Ascending aorta (tissue), 2 donors: ENCODE measurements around the gene C6orf120. TPM values are rescaled to one million over a fixed set of nuclear protein-coding genes. Genes with fewer than 3 reads are reported as not detected.

Experiments
- DNase-seq, 2 donors: peaks; one replicate each; pipeline ENCODE4 v3.0.0-alpha.2; 2019; ENCODE audit warnings: low spot score in 2 of 2
- H3K27ac ChIP-seq, 2 donors: fragments of 200-600 bp; sonication (generic); one replicate each; pipeline ENCODE4 v1.5.1; 2016 to 2017; ENCODE audit warnings: mild to moderate bottlenecking in 1 of 2
- H3K27me3 ChIP-seq: fragments of 200-600 bp; sonication (generic); one replicate; pipeline ENCODE4 v1.5.1; 2017
- H3K36me3 ChIP-seq, 2 donors: fragments of 200-600 bp; sonication (generic); one replicate each; pipeline ENCODE4 v1.5.1; 2016
- H3K4me1 ChIP-seq, 2 donors: fragments of 200-600 bp; sonication (generic); one replicate each; pipeline ENCODE4 v1.5.1; 2016 to 2017; ENCODE audit warnings: mild to moderate bottlenecking in 1 of 2
- H3K4me3 ChIP-seq, 2 donors: fragments of 200-600 bp; sonication (generic); one replicate each; pipeline ENCODE4 v1.5.1; 2016 to 2017; ENCODE audit warnings: mild to moderate bottlenecking in 1 of 2
- H3K9me3 ChIP-seq, 2 donors: fragments of 200-600 bp; sonication (generic); one replicate each; pipeline ENCODE4 v1.5.1; 2016
- intact Hi-C: fragments of 100-400 bp; cut with DNase I; formaldehyde crosslinking; loops from one replicate; pipeline ENCODE4 v1.15.1; 2023
- total RNA-seq: library from RNA; depleted of rRNA; stranded (reverse); fragments of >200 nt; gene quantifications from one replicate; pipeline ENCODE4 v1.1.0, GENCODE V29; 2016
- TF ChIP-seq, protein P1 (sequence below), 3 experiments: fragments of 200-600 bp in 2 of 3; fragments of 450-650 bp in 1 of 3; sonication (generic) in 2 of 3; IDR thresholded peaks; one replicate each; pipeline ENCODE4 v1.5.1; 2016 to 2019; ENCODE audit warnings: antibody characterized with exemption in 3 of 3, mild to moderate bottlenecking in 1 of 3, moderate library complexity in 1 of 3

Gene C6orf120
- total RNA-seq, 1 donor from 2014 or later: 36.2 TPM

DNA sequence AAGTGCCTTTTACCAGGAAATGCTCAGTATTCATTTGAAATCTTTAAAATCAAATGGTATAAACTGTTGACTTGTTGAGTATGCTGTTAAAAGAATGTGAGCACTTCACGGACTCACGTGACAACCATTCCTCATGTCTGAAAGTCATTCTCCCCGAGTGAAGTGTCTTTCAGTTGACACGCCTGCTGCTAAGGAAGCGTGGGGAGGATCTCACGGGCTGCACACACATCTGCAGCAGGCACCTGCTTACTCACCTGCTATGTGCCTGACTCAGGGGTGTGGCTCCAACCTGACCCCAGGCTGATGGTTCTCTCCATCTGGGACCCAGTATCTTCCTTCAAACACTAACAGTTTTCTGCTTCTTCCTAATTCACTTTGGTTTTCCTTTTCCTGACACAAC lies 32.8 kb upstream of the C6orf120 start:
- no peaks in the 10 kb centered on the region for H3K4me1 ChIP-seq
- H3K9me3 ChIP-seq: no peaks in the 10 kb centered on the region
- no peak for DNase-seq
- intact Hi-C loops: no loop called here
- H3K27me3 ChIP-seq: no peaks in the 10 kb centered on the region
- H3K4me3 ChIP-seq: no peak overlapping the region
- TF ChIP-seq, protein P1, sequence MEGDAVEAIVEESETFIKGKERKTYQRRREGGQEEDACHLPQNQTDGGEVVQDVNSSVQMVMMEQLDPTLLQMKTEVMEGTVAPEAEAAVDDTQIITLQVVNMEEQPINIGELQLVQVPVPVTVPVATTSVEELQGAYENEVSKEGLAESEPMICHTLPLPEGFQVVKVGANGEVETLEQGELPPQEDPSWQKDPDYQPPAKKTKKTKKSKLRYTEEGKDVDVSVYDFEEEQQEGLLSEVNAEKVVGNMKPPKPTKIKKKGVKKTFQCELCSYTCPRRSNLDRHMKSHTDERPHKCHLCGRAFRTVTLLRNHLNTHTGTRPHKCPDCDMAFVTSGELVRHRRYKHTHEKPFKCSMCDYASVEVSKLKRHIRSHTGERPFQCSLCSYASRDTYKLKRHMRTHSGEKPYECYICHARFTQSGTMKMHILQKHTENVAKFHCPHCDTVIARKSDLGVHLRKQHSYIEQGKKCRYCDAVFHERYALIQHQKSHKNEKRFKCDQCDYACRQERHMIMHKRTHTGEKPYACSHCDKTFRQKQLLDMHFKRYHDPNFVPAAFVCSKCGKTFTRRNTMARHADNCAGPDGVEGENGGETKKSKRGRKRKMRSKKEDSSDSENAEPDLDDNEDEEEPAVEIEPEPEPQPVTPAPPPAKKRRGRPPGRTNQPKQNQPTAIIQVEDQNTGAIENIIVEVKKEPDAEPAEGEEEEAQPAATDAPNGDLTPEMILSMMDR (IDR thresholded peaks at IDR 0.05): no peak
- peaks cover 24 to 32% of the 10 kb centered on the region in 2 donors for H3K36me3 ChIP-seq
- H3K27ac ChIP-seq: no peak overlapping the region

DNA sequence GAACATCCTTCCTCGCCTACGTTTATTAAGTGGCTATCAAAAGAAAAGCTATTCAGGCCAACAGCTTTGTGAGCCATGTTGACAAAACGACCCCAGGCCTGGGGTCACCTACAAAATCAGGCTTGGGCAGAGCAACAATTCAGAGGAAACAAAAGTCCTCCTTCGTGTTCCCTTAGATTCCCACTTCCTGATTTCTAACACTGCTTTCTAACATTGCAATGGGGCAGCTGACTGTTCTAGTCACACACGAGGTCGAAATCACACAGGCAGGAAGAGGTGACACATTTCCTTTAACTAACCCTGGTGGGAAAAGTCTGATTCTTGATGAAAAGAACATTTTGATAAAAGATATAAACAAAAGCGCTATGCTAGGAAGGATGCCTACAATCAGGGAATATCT lies 32.0 kb upstream of the C6orf120 start:
- TF ChIP-seq, protein P1 (IDR thresholded peaks at IDR 0.05): no peak
- Histone ChIP-seq H3K9me3 (no peaks in the 10 kb centered on the region), H3K27ac (no peak overlapping the region), H3K4me1 (no peaks in the 10 kb centered on the region), H3K4me3 (no peak overlapping the region), H3K36me3 (peaks cover 24 to 28% of the 10 kb centered on the region in 2 donors), H3K27me3 (no peaks in the 10 kb centered on the region)
- intact Hi-C loops: no loop called here
- DNase-seq: no peak

DNA sequence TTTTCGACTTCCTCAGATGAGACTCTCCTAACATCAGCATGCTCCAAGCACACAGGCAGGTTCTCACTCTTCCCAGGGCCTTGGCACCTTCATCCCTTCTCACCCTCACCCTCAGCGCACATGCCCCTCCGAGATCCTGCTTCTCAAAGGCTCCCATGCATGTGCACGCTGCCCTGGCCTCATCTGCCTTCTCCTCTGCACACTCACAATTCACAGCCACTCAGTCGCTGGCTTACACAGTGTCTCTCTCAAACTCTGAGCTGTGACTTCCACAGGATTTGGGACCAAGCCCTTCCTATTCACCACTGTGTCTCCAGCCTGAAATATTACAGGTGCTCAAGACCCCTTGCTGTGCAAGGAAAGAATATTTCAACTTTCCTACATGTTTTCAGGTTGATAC lies 30.4 kb upstream of the C6orf120 start:
- TF ChIP-seq, protein P1 (IDR thresholded peaks at IDR 0.05): no peak

DNA sequence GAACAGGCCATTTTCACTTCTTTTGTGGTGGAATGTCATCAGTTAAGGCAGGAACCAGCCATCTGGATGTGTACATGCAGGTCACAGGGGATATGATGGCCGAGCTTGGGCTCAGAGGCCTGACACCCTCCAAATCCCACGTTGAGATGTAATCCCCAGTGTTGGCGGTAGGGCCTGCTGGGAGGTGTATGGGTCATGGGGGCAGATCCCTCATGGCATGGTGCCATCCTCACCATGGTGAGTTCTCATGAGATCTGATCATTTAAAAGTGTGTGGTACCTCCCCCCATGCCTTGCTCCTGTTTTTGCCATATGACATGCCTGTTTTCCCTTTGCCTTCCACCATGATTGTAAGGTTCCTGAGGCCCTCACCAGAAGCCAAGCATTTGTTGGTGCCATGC lies 26.9 kb upstream of the C6orf120 start:
- DNase-seq: no peak
- Histone ChIP-seq H3K27ac (no peak overlapping the region), H3K4me3 (no peak overlapping the region), H3K4me1 (no peaks in the 10 kb centered on the region), H3K9me3 (no peaks in the 10 kb centered on the region), H3K36me3 (peaks cover 12 to 13% of the 10 kb centered on the region in 2 donors), H3K27me3 (no peaks in the 10 kb centered on the region)
- intact Hi-C loops: no loop called here
- TF ChIP-seq, protein P1 (IDR thresholded peaks at IDR 0.05): no peak

More for the DNA sequence above, 30.4 kb upstream of the C6orf120 start:
- H3K36me3 ChIP-seq: peaks cover 21 to 23% of the 10 kb centered on the region in 2 donors
- H3K4me1 ChIP-seq: no peaks in the 10 kb centered on the region
- intact Hi-C loops: no loop called here
- H3K9me3 ChIP-seq: no peaks in the 10 kb centered on the region
- H3K27ac ChIP-seq: no peak overlapping the region
- H3K27me3 ChIP-seq: no peaks in the 10 kb centered on the region
- DNase-seq: no peak
- H3K4me3 ChIP-seq: no peak overlapping the region

DNA sequence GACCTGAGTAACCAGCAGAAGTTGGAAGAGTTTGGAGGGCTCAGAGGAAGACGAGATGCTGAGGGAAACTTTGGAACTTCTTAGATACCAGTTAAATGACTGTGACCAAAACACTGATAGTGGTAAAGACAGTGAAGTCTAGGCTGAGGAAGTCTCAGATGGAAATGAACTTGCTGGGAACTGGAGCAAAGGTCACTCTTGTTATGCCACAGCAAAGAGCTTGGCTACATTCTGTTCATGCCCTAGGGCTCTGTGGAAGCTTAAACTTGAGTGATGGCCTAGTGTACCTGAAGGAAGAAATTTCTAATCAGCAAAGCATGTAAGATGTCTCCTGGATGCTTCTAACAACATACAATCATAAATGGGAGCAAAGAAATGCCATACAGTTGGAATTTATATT lies 24.8 kb upstream of the C6orf120 start:
- no peak for DNase-seq
- no peaks in the 10 kb centered on the region for H3K4me1 ChIP-seq
- intact Hi-C loops: no loop called here
- H3K9me3 ChIP-seq: no peaks in the 10 kb centered on the region
- peaks cover 9% of the 10 kb centered on the region in 2 donors for H3K36me3 ChIP-seq
- H3K27ac ChIP-seq: no peak overlapping the region
- H3K4me3 ChIP-seq: no peak overlapping the region
- TF ChIP-seq, protein P1 (IDR thresholded peaks at IDR 0.05): no peak
- H3K27me3 ChIP-seq: no peaks in the 10 kb centered on the region

DNA sequence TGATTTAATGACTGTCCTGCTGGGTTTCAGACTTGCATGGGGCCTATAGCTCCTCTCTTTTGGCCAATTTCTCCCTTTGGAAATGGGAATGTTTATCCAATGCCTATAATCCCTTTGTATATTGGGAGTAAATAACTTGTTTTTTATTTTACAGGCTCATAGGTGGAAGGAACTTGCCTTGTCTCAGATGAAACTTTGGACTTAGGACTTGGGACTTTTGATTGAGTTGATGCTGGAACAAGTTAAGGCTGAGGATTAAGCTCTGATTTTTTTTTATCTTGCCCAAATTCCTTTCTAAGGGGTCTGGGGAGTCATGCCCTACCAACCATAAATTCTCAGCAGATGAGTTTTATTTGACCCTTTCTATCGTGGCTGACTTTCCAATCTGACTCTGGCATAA lies 23.6 kb upstream of the C6orf120 start:
- no peak for DNase-seq
- Histone ChIP-seq H3K4me1 (no peaks in the 10 kb centered on the region), H3K27ac (no peak overlapping the region), H3K9me3 (no peaks in the 10 kb centered on the region), H3K27me3 (no peaks in the 10 kb centered on the region), H3K4me3 (no peak overlapping the region), H3K36me3 (peaks cover 6 to 11% of the 10 kb centered on the region in 2 donors)
- TF ChIP-seq, protein P1 (IDR thresholded peaks at IDR 0.05): no peak
- intact Hi-C loops: no loop called here
